GM23338 (cell line): ENCODE results near the gene WIPF1.

Experiments
- CREB1 ChIP-seq: fragments of 250-450 bp; sonication (Bioruptor Pico); IDR thresholded peaks from 2 replicates; pipeline ENCODE4 v1.5.0; 2020; ENCODE audit warnings: low read depth, mild to moderate bottlenecking, moderate library complexity
- EZH2 ChIP-seq: fragments of 200-600 bp; sonication (generic); IDR thresholded peaks from one replicate; pipeline ENCODE4 v1.8.0; 2017; ENCODE audit warnings: antibody characterized with exemption, mild to moderate bottlenecking, low read depth; ENCODE audit not compliant: unreplicated experiment
- EZH2phosphoT487 ChIP-seq: fragments of 200-600 bp; sonication (generic); IDR thresholded peaks from one replicate; pipeline ENCODE4 v1.8.1; 2018; ENCODE audit warnings: antibody characterized with exemption; ENCODE audit not compliant: unreplicated experiment
- JUNB ChIP-seq: IDR thresholded peaks from one replicate; pipeline ENCODE4 v1.6.1; 2016; ENCODE audit warnings: antibody characterized with exemption; ENCODE audit not compliant: unreplicated experiment
- NANOG ChIP-seq: IDR thresholded peaks from 2 replicates; pipeline ENCODE4 v1.6.1; 2016; ENCODE audit warnings: antibody characterized with exemption, borderline replicate concordance
- POLR2AphosphoS5 ChIP-seq: IDR thresholded peaks from 2 replicates; pipeline ENCODE4 v1.6.1; 2016; ENCODE audit warnings: antibody characterized with exemption, low read depth
- STAT1 ChIP-seq: IDR thresholded peaks from one replicate; pipeline ENCODE4 v1.6.1; 2016; ENCODE audit warnings: antibody characterized with exemption; ENCODE audit not compliant: unreplicated experiment
- ZNF331 ChIP-seq: fragments of 250-450 bp; sonication (Bioruptor Pico); IDR thresholded peaks from 2 replicates; pipeline ENCODE4 v1.5.0; 2020; ENCODE audit warnings: low read depth, mild to moderate bottlenecking, moderate library complexity
- TF ChIP-seq, protein P1 (sequence below), 2 experiments: fragments of 200-600 bp in 1 of 2; sonication (generic) in 1 of 2; conservative IDR thresholded peaks; 2 replicates each; pipeline versions ENCODE4 v1.5.1 to v1.6.1; 2016 to 2017; ENCODE audit warnings: antibody characterized with exemption in 2 of 2, low read depth in 2 of 2, mild to moderate bottlenecking in 2 of 2, moderate library complexity in 1 of 2
- TF ChIP-seq, protein P2 (sequence below): IDR thresholded peaks from 2 replicates; pipeline ENCODE4 v1.6.1; 2016; ENCODE audit warnings: antibody characterized with exemption
- TF ChIP-seq, protein P3 (sequence below): IDR thresholded peaks from one replicate; pipeline ENCODE4 v1.6.1; 2018; ENCODE audit warnings: antibody characterized with exemption; ENCODE audit not compliant: unreplicated experiment

DNA sequence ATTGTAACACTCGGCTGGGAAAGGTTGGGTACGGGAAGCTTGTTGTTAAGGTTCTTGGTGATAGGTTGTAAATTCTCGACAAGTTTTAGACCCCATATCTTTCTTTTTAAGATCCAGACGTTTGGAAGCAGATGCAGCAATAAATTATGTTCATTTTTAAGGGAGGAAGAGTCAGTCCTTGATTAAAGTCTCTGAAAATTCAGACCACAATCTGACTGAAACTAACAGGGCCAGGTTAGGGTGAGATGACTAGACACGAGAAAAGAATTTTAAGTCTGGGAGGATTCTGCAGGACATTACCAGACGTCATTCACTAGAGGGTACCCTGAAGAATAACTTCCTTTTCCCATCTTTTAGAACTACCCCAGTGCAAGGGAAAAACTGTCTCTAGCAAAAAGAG lies 16.1 kb downstream of the WIPF1 start:
- TF ChIP-seq, protein P1, sequence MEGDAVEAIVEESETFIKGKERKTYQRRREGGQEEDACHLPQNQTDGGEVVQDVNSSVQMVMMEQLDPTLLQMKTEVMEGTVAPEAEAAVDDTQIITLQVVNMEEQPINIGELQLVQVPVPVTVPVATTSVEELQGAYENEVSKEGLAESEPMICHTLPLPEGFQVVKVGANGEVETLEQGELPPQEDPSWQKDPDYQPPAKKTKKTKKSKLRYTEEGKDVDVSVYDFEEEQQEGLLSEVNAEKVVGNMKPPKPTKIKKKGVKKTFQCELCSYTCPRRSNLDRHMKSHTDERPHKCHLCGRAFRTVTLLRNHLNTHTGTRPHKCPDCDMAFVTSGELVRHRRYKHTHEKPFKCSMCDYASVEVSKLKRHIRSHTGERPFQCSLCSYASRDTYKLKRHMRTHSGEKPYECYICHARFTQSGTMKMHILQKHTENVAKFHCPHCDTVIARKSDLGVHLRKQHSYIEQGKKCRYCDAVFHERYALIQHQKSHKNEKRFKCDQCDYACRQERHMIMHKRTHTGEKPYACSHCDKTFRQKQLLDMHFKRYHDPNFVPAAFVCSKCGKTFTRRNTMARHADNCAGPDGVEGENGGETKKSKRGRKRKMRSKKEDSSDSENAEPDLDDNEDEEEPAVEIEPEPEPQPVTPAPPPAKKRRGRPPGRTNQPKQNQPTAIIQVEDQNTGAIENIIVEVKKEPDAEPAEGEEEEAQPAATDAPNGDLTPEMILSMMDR (conservative IDR thresholded peaks at IDR 0.05; ENCODE audit: low read depth in 2 of 2), result no peak
- TF ChIP-seq, protein P2, sequence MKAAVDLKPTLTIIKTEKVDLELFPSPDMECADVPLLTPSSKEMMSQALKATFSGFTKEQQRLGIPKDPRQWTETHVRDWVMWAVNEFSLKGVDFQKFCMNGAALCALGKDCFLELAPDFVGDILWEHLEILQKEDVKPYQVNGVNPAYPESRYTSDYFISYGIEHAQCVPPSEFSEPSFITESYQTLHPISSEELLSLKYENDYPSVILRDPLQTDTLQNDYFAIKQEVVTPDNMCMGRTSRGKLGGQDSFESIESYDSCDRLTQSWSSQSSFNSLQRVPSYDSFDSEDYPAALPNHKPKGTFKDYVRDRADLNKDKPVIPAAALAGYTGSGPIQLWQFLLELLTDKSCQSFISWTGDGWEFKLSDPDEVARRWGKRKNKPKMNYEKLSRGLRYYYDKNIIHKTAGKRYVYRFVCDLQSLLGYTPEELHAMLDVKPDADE, result no peak
- TF ChIP-seq EZH2, result no peak
- TF ChIP-seq STAT1, result no peak
- no peak for TF ChIP-seq JUNB
- TF ChIP-seq, protein P3, sequence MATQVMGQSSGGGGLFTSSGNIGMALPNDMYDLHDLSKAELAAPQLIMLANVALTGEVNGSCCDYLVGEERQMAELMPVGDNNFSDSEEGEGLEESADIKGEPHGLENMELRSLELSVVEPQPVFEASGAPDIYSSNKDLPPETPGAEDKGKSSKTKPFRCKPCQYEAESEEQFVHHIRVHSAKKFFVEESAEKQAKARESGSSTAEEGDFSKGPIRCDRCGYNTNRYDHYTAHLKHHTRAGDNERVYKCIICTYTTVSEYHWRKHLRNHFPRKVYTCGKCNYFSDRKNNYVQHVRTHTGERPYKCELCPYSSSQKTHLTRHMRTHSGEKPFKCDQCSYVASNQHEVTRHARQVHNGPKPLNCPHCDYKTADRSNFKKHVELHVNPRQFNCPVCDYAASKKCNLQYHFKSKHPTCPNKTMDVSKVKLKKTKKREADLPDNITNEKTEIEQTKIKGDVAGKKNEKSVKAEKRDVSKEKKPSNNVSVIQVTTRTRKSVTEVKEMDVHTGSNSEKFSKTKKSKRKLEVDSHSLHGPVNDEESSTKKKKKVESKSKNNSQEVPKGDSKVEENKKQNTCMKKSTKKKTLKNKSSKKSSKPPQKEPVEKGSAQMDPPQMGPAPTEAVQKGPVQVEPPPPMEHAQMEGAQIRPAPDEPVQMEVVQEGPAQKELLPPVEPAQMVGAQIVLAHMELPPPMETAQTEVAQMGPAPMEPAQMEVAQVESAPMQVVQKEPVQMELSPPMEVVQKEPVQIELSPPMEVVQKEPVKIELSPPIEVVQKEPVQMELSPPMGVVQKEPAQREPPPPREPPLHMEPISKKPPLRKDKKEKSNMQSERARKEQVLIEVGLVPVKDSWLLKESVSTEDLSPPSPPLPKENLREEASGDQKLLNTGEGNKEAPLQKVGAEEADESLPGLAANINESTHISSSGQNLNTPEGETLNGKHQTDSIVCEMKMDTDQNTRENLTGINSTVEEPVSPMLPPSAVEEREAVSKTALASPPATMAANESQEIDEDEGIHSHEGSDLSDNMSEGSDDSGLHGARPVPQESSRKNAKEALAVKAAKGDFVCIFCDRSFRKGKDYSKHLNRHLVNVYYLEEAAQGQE, result no peak
- no peak for TF ChIP-seq POLR2AphosphoS5
- TF ChIP-seq EZH2phosphoT487, result no peak
- TF ChIP-seq ZNF331 (CRISPR knock-in tag), result no peak
- TF ChIP-seq CREB1 (CRISPR knock-in tag), result no peak
- TF ChIP-seq NANOG, result no peak
